Activated naive CD4-positive, alpha-beta T cell treated with anti-CD3 and anti-CD28 coated beads, Interleukin-2, amount 10 ng/mL, durations not matched to agents 5 hours and 36 hours (primary cell): ENCODE measurements around the gene ERI3. TPM values are rescaled to one million over a fixed set of nuclear protein-coding genes. Genes with fewer than 3 reads are reported as not detected.

Experiments
- total RNA-seq, 2 experiments: library from RNA; stranded (reverse); gene quantifications; one replicate each; pipeline ENCODE4 v1.2.3, GENCODE V29; 2021

The ERI3 gene
- 10 to 100 TPM; 23.2 to 24.4 TPM for total RNA-seq

GRCh38 chr1:44354840-44355581, at the start of gene ERI3:
TSS of gene ERI3 (minus strand) at chr1:44355257. CDS start at chr1:44355026, 231 bp downstream.

GRCh38 chr1:44213222-44214112, 141.6 kb downstream of the ERI3 start, which contains the start of gene DMAP1:
TSS of gene DMAP1 (plus strand) at chr1:44213471. CDS start at chr1:44213754, 283 bp downstream.

Other genes starting within 250 kb of the ERI3 start
- gene KLF17, start 236.4 kb downstream of the ERI3 start, total RNA-seq: not detected
- gene KLF18, start 213.6 kb downstream of the ERI3 start, total RNA-seq: not detected
- 10 to 100 TPM; 41.0 to 47.3 TPM for gene DMAP1, start 141.8 kb downstream of the ERI3 start, total RNA-seq
- 10 to 100 TPM; 83.3 to 90.6 TPM for gene RNF220, start 50.0 kb upstream of the ERI3 start, total RNA-seq